ENCODE data around the gene VSTM2B.

VSTM2B gene

DNA sequence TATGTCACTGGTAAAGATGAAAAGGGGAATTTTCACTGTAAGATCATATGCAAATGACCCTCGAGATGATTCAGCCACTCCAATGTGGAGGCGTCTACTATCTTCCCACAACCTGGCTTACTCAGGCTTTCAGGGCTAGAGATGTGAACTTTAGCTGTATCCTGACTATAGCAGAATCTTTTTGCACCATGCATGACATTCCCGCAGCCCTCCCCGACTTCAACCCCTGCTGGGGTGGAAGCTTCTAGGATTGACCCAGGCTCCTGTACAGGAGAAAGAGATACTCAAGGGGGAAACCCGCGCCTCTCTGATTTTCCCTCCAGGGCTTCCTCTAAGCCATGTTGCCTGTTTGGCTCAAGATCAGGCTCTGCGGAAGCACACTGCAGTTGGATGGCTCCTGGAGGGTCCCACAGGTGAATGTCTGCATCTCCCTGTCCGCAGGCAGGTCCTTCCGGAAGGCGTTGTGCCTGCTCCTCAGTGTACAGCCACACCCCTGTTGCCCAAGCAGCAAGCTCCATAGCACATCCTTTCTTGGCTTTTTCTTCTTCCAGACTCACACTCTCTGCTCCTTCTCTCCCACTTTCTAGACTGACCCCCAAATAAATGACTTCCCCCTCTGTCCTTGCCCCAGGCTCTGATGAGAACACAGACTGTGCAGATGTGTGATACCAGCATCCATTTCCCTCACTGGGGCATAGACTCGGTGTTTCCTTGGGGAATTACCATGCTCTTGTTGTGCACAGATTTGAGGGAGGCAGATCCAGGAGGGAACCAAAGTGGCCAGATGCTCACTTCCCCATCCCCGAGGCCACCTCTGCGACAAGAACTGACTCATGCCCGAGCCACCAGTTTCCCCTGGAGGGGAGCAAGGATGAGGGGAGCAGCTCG is 51.2 kb downstream of the VSTM2B start:
- no peak for DNase-seq
- 82% methylated on average over 15 of the region's 15 CpGs for WGBS (ENCODE audit: insufficient coverage)
- no peak overlapping the region for H3K27ac ChIP-seq (ENCODE audit: insufficient read depth in 1 of 2, low read depth in 1 of 2, low read length in 2 of 2, poor library complexity in 1 of 2, severe bottlenecking in 2 of 2)
- no peaks in the 10 kb centered on the region for H3K4me1 ChIP-seq (ENCODE audit: control extremely low read depth in 1 of 4, control insufficient read depth in 4 of 4, insufficient read depth in 4 of 4, low read length in 3 of 4)
- no peaks in the 10 kb centered on the region for H3K36me3 ChIP-seq (ENCODE audit: control insufficient read depth in 4 of 4, insufficient read depth in 4 of 4, low read length in 3 of 4)
- peaks cover 0 to 5% (median 0%) of the 10 kb centered on the region in 5 experiments for H3K9me3 ChIP-seq (ENCODE audit: control extremely low read depth in 1 of 5, control insufficient read depth in 4 of 5, insufficient read depth in 2 of 5, low read depth in 1 of 5, low read length in 4 of 5)
- ChIA-PET CTCF (no interaction called here), POLR2A (no interaction called here)
- H3K27me3 ChIP-seq (replicated peaks in 2 of 5; ENCODE audit: control insufficient read depth in 4 of 5, insufficient read depth in 5 of 5, low read length in 4 of 5) = peaks cover 0 to 49% (median 19%) of the 10 kb centered on the region in 5 experiments
- H3K4me3 ChIP-seq (ENCODE audit: control insufficient read depth in 1 of 7, extremely low read depth in 1 of 7, insufficient read depth in 4 of 7, low read depth in 2 of 7, low read length in 6 of 7) = no peak overlapping the region

GRCh38 chr19:29577649-29577963 is 51.8 kb downstream of the VSTM2B start:
- no peak overlapping the region for H3K27ac ChIP-seq (ENCODE audit: insufficient read depth in 1 of 2, low read depth in 1 of 2, low read length in 2 of 2, poor library complexity in 1 of 2, severe bottlenecking in 2 of 2)
- no peak for DNase-seq
- WGBS (ENCODE audit: insufficient coverage) = 100% methylated on average over 1 of the region's 3 CpGs
- H3K4me1 ChIP-seq (ENCODE audit: control extremely low read depth in 1 of 4, control insufficient read depth in 4 of 4, insufficient read depth in 4 of 4, low read length in 3 of 4) = no peaks in the 10 kb centered on the region
- POLR2A ChIA-PET = no interaction called here
- no peaks in the 10 kb centered on the region for H3K36me3 ChIP-seq (ENCODE audit: control insufficient read depth in 4 of 4, insufficient read depth in 4 of 4, low read length in 3 of 4)
- H3K9me3 ChIP-seq (ENCODE audit: control extremely low read depth in 1 of 5, control insufficient read depth in 4 of 5, insufficient read depth in 2 of 5, low read depth in 1 of 5, low read length in 4 of 5) = peaks cover 0 to 5% (median 0%) of the 10 kb centered on the region in 5 experiments
- peaks cover 0 to 44% (median 21%) of the 10 kb centered on the region in 5 experiments for H3K27me3 ChIP-seq (replicated peaks in 2 of 5; ENCODE audit: control insufficient read depth in 4 of 5, insufficient read depth in 5 of 5, low read length in 4 of 5)
- no peak overlapping the region for H3K4me3 ChIP-seq (ENCODE audit: control insufficient read depth in 1 of 7, extremely low read depth in 1 of 7, insufficient read depth in 4 of 7, low read depth in 2 of 7, low read length in 6 of 7)
- CTCF ChIA-PET = no interaction called here

- CTCF ChIA-PET = no interaction called here
- no peak overlapping the region for H3K27ac ChIP-seq (ENCODE audit: insufficient read depth in 1 of 2, low read depth in 1 of 2, low read length in 2 of 2, poor library complexity in 1 of 2, severe bottlenecking in 2 of 2)
- POLR2A ChIA-PET = no interaction called here
These were observed 52.6 kb downstream of the VSTM2B start for GRCh38 chr19:29578349-29578748.

GRCh38 chr19:29579308-29579910 is 53.6 kb downstream of the VSTM2B start:
- CTCF ChIA-PET = no interaction called here
- POLR2A ChIA-PET = no interaction called here
- peaks cover 0 to 41% (median 19%) of the 10 kb centered on the region in 5 experiments for H3K27me3 ChIP-seq (replicated peaks in 2 of 5; ENCODE audit: control insufficient read depth in 4 of 5, insufficient read depth in 5 of 5, low read length in 4 of 5)

More at GRCh38 chr19:29578349-29578748, 52.6 kb downstream of the VSTM2B start:
- 89% methylated on average over 6 of the region's 8 CpGs for WGBS (ENCODE audit: insufficient coverage)
- H3K36me3 ChIP-seq (ENCODE audit: control insufficient read depth in 4 of 4, insufficient read depth in 4 of 4, low read length in 3 of 4) = no peaks in the 10 kb centered on the region
- DNase-seq = no peak
- peaks cover 0 to 44% (median 19%) of the 10 kb centered on the region in 5 experiments for H3K27me3 ChIP-seq (replicated peaks in 2 of 5; ENCODE audit: control insufficient read depth in 4 of 5, insufficient read depth in 5 of 5, low read length in 4 of 5)
- H3K4me3 ChIP-seq (ENCODE audit: control insufficient read depth in 1 of 7, extremely low read depth in 1 of 7, insufficient read depth in 4 of 7, low read depth in 2 of 7, low read length in 6 of 7) = no peak overlapping the region
- H3K4me1 ChIP-seq (ENCODE audit: control extremely low read depth in 1 of 4, control insufficient read depth in 4 of 4, insufficient read depth in 4 of 4, low read length in 3 of 4) = no peaks in the 10 kb centered on the region
- peaks cover 0 to 5% (median 0%) of the 10 kb centered on the region in 5 experiments for H3K9me3 ChIP-seq (ENCODE audit: control extremely low read depth in 1 of 5, control insufficient read depth in 4 of 5, insufficient read depth in 2 of 5, low read depth in 1 of 5, low read length in 4 of 5)

GRCh38 chr19:29581398-29581797 is 55.6 kb downstream of the VSTM2B start:
- ChIA-PET POLR2A (no interaction called here), CTCF (no interaction called here)
- H3K27ac ChIP-seq (ENCODE audit: insufficient read depth in 1 of 2, low read depth in 1 of 2, low read length in 2 of 2, poor library complexity in 1 of 2, severe bottlenecking in 2 of 2) = no peak overlapping the region
- H3K9me3 ChIP-seq (ENCODE audit: control extremely low read depth in 1 of 5, control insufficient read depth in 4 of 5, insufficient read depth in 2 of 5, low read depth in 1 of 5, low read length in 4 of 5) = peaks cover 0 to 5% (median 0%) of the 10 kb centered on the region in 5 experiments
- no CpG with 5 or more reads among the region's 1 CpG for WGBS (ENCODE audit: insufficient coverage)
- no peaks in the 10 kb centered on the region for H3K4me1 ChIP-seq (ENCODE audit: control extremely low read depth in 1 of 4, control insufficient read depth in 4 of 4, insufficient read depth in 4 of 4, low read length in 3 of 4)
- no peak for DNase-seq
- H3K27me3 ChIP-seq (replicated peaks in 2 of 5; ENCODE audit: control insufficient read depth in 4 of 5, insufficient read depth in 5 of 5, low read length in 4 of 5) = peaks cover 0 to 26% (median 12%) of the 10 kb centered on the region in 5 experiments
- no peak overlapping the region for H3K4me3 ChIP-seq (ENCODE audit: control insufficient read depth in 1 of 7, extremely low read depth in 1 of 7, insufficient read depth in 4 of 7, low read depth in 2 of 7, low read length in 6 of 7)
- H3K36me3 ChIP-seq (ENCODE audit: control insufficient read depth in 4 of 4, insufficient read depth in 4 of 4, low read length in 3 of 4) = no peaks in the 10 kb centered on the region

More at GRCh38 chr19:29579308-29579910, 53.6 kb downstream of the VSTM2B start:
- H3K4me3 ChIP-seq (ENCODE audit: control insufficient read depth in 1 of 7, extremely low read depth in 1 of 7, insufficient read depth in 4 of 7, low read depth in 2 of 7, low read length in 6 of 7) = no peak overlapping the region
- no peaks in the 10 kb centered on the region for H3K4me1 ChIP-seq (ENCODE audit: control extremely low read depth in 1 of 4, control insufficient read depth in 4 of 4, insufficient read depth in 4 of 4, low read length in 3 of 4)
- no peaks in the 10 kb centered on the region for H3K36me3 ChIP-seq (ENCODE audit: control insufficient read depth in 4 of 4, insufficient read depth in 4 of 4, low read length in 3 of 4)
- WGBS (ENCODE audit: insufficient coverage) = 94% methylated on average over 6 of the region's 6 CpGs
- H3K27ac ChIP-seq (ENCODE audit: insufficient read depth in 1 of 2, low read depth in 1 of 2, low read length in 2 of 2, poor library complexity in 1 of 2, severe bottlenecking in 2 of 2) = no peak overlapping the region
- peaks cover 0 to 5% (median 0%) of the 10 kb centered on the region in 5 experiments for H3K9me3 ChIP-seq (ENCODE audit: control extremely low read depth in 1 of 5, control insufficient read depth in 4 of 5, insufficient read depth in 2 of 5, low read depth in 1 of 5, low read length in 4 of 5)
- DNase-seq = no peak

DNA sequence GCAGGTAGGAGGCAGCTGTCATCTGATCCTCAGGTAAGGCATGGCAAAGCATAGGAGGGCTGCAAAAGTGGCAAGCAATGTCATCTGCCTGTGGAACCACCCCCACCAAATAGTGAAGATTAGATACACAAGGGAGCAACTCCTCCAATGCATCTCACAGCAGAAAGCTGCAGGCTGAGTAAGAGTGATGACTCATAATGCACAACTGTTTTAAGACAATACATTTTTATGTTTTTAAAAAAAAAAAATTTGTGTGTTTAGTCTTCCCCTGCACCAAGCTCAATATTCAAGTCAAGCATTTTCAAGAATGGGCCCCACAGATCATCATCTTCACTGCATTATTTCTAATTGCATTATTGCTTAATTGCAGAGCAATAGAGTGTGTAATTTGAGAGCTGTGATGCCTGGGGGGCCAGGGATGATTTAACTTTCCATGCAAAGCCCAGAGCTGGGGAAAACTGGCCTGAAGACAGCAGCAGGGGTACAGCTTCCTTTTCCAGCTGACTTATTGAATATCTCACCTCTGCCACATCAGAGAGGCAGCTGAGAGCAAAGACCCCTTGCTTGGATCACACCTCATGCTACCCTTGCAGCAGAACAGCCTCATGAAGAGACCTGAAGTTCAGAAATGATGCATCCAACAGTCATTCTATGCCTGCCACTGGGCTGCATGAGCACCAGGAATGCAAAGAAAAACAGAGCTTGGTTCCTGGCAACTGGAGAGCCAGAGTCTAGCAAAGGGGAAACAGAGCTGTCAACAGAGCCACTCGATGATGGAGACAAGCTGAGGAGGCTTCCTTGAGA is 57.6 kb downstream of the VSTM2B start:
- Histone ChIP-seq H3K36me3 (ENCODE audit: control insufficient read depth in 4 of 4, insufficient read depth in 4 of 4, low read length in 3 of 4) (no peaks in the 10 kb centered on the region), H3K4me1 (ENCODE audit: control extremely low read depth in 1 of 4, control insufficient read depth in 4 of 4, insufficient read depth in 4 of 4, low read length in 3 of 4) (no peaks in the 10 kb centered on the region), H3K27ac (ENCODE audit: insufficient read depth in 1 of 2, low read depth in 1 of 2, low read length in 2 of 2, poor library complexity in 1 of 2, severe bottlenecking in 2 of 2) (no peak overlapping the region), H3K4me3 (ENCODE audit: control insufficient read depth in 1 of 7, extremely low read depth in 1 of 7, insufficient read depth in 4 of 7, low read depth in 2 of 7, low read length in 6 of 7) (no peak overlapping the region), H3K27me3 (replicated peaks in 2 of 5; ENCODE audit: control insufficient read depth in 4 of 5, insufficient read depth in 5 of 5, low read length in 4 of 5) (peaks cover 2 to 16% (median 10%) of the 10 kb centered on the region in 5 experiments), H3K9me3 (ENCODE audit: control extremely low read depth in 1 of 5, control insufficient read depth in 4 of 5, insufficient read depth in 2 of 5, low read depth in 1 of 5, low read length in 4 of 5) (peaks cover 0 to 7% (median 0%) of the 10 kb centered on the region in 5 experiments)
- no CpG with 5 or more reads among the region's 1 CpG for WGBS (ENCODE audit: insufficient coverage)
- POLR2A ChIA-PET = no interaction called here
- CTCF ChIA-PET = interaction anchor here (1.0 kb wide), 1 partner anchor 11 kb away, joined by 3 read pairs; no protein-coding TSS in a partner anchor
- DNase-seq = no peak

Data from common myeloid progenitor, CD34-positive (primary cell).